ENCODE results near the gene IL34. TPM values are rescaled to one million over a fixed set of nuclear protein-coding genes. Genes with fewer than 3 reads are reported as not detected.

Gene IL34
- polyA plus RNA-seq, 1 donor (not counting 4 experiments of a cell fraction or from before 2014, with no cell fraction given): 0.08 TPM

DNA sequence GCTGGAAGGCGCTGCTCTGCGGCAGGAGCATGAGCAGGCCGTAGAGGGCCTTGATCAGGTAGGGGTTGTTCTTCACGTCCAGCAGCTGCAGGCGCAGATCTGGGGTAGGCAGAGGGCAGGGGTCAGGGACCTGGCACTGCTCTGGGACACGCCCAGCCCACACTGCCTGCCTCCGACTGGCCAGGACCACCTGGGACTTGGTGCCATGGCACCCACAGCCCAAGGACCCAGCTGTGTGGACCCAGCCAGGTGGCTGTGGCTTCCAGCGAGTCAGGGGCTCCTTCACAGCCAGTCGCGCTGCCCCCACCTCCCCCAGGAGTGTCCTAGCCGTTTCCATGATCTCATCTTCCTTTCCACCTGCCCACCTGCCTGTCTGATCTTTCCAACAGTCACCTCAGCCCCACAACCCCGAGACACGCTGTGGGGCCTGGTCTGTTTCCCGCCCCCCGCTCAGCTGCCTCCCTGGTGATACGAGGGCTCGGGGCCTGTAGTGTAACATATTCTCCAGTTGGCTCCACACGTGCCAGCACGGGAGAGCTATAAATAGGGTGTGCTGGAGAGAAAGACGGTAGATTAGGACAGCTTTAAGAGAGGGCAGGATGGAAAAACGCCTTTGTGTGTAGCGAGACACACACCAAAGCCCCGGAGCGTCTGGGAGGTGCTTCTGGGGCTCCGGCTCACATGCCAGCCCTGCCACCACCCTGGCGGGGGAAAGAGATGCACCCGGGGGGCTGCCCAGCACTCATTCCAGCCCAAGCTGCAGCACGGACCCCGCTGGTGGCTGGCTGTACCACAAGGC, 46.7 kb downstream of the IL34 start:
- Histone ChIP-seq H3K9ac (ENCODE audit: control insufficient read depth, extremely low read depth, insufficient read depth, low read length) (peak overlapping the region; percentile 44), H3K4me2 (ENCODE audit: control insufficient read depth, extremely low read depth, insufficient read depth, low read depth, low read length) (peak overlapping the region; percentile 37), H3K9me3 (ENCODE audit: control insufficient read depth, low read depth, low read length) (no peaks in the 10 kb centered on the region), H3K36me3 (ENCODE audit: control insufficient read depth in 2 of 2, extremely low read depth in 1 of 2, insufficient read depth in 2 of 2, low read length in 2 of 2) (no peaks in the 10 kb centered on the region), H2AFZ (ENCODE audit: control insufficient read depth, low read length) (peak overlapping the region; percentile 10), H4K20me1 (ENCODE audit: control insufficient read depth, extremely low read depth, insufficient read depth, low read length) (no peaks in the 10 kb centered on the region), H3K27ac (ENCODE audit: control insufficient read depth, insufficient read depth, low read length) (peak overlapping the region; percentile 39), H3K4me3 (ENCODE audit: control insufficient read depth in 2 of 3, extremely low read depth in 1 of 3, insufficient read depth in 2 of 3, low read depth in 1 of 3, low read length in 3 of 3) (no peak overlapping the region), H3K4me1 (ENCODE audit: control insufficient read depth, extremely low read depth, insufficient read depth, low read length) (peaks cover 58% of the 10 kb centered on the region), H3K27me3 (ENCODE audit: control insufficient read depth, extremely low read depth, insufficient read depth, low read length) (no peaks in the 10 kb centered on the region), H3K79me2 (ENCODE audit: control insufficient read depth, insufficient read depth, low read length) (no peaks in the 10 kb centered on the region), H3K9me1 (ENCODE audit: control insufficient read depth, extremely low read depth, insufficient read depth, low read length) (no peaks in the 10 kb centered on the region)
- dilution Hi-C loops (cut with MboI; ENCODE audit: extremely low pct_ligation_motif_present, low sequenced_read_pairs): no loop called here
- FAIRE-seq (no peak), DNase-seq (ENCODE audit: low read depth, low spot score) (no peak)
- TF ChIP-seq, protein P1, sequence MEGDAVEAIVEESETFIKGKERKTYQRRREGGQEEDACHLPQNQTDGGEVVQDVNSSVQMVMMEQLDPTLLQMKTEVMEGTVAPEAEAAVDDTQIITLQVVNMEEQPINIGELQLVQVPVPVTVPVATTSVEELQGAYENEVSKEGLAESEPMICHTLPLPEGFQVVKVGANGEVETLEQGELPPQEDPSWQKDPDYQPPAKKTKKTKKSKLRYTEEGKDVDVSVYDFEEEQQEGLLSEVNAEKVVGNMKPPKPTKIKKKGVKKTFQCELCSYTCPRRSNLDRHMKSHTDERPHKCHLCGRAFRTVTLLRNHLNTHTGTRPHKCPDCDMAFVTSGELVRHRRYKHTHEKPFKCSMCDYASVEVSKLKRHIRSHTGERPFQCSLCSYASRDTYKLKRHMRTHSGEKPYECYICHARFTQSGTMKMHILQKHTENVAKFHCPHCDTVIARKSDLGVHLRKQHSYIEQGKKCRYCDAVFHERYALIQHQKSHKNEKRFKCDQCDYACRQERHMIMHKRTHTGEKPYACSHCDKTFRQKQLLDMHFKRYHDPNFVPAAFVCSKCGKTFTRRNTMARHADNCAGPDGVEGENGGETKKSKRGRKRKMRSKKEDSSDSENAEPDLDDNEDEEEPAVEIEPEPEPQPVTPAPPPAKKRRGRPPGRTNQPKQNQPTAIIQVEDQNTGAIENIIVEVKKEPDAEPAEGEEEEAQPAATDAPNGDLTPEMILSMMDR (optimal IDR thresholded peaks at IDR 0.05 in 1 of 3, IDR thresholded peaks at IDR 0.05 in 1 of 3, conservative IDR thresholded peaks at IDR 0.05 in 1 of 3; ENCODE audit: extremely low read depth in 1 of 3, insufficient read depth in 2 of 3, low read length in 3 of 3): no peak

DNA sequence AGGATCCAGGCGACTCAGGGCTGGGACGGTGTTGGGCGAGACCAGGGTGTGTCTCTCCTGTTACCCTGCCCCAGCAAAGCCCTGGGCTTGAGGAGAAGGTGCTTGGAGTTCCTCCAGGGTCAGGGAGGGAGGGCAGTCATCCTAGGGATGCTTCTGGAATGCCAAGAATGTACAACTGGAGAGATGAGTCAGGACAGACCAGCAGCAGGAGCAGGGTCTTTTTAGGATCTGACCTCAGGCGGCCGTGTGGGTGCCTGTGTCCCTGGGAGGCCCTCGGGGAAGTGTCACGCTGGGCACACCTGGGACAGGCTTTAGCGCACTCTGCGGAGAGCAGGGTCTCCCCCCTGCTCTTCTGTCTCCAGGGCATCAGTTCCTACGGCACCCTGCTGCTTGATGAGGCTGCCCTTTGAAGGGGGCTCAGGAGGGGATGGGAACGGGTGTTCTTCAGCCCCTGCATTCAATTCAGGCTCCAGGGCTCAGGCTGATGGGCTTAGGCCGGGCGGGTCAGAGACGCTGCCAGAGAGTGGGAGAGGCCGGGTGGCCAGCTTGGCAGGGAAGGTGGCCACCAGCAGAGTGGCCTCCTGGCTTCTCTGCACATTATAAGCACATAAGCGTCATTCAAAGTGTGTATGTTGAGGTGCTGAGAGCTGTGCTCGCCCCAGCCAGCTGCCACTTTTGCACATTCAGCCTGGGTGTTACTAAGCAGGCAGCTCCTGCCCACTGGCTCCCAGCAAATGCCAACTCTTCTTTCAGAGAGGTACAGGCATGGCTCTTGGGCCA, 47.9 kb downstream of the IL34 start:
- no peaks in the 10 kb centered on the region for H3K79me2 ChIP-seq (ENCODE audit: control insufficient read depth, insufficient read depth, low read length)

More for the DNA sequence above, 47.9 kb downstream of the IL34 start:
- FAIRE-seq (peak; percentile 96), DNase-seq (ENCODE audit: low read depth, low spot score) (peak; percentile 77)
- Histone ChIP-seq H3K4me3 (ENCODE audit: control insufficient read depth in 2 of 3, extremely low read depth in 1 of 3, insufficient read depth in 2 of 3, low read depth in 1 of 3, low read length in 3 of 3) (peak overlapping the region in 1 of 3 experiments; percentile 2), H3K9ac (ENCODE audit: control insufficient read depth, extremely low read depth, insufficient read depth, low read length) (peak overlapping the region; percentile 44), H3K36me3 (ENCODE audit: control insufficient read depth in 2 of 2, extremely low read depth in 1 of 2, insufficient read depth in 2 of 2, low read length in 2 of 2) (peaks cover under 1 to 1% of the 10 kb centered on the region in 2 experiments), H2AFZ (ENCODE audit: control insufficient read depth, low read length) (no peak overlapping the region), H3K27ac (ENCODE audit: control insufficient read depth, insufficient read depth, low read length) (peak overlapping the region; percentile 39), H3K4me1 (ENCODE audit: control insufficient read depth, extremely low read depth, insufficient read depth, low read length) (peaks cover 58% of the 10 kb centered on the region), H3K27me3 (ENCODE audit: control insufficient read depth, extremely low read depth, insufficient read depth, low read length) (no peaks in the 10 kb centered on the region), H3K9me3 (ENCODE audit: control insufficient read depth, low read depth, low read length) (no peaks in the 10 kb centered on the region), H4K20me1 (ENCODE audit: control insufficient read depth, extremely low read depth, insufficient read depth, low read length) (no peaks in the 10 kb centered on the region), H3K9me1 (ENCODE audit: control insufficient read depth, extremely low read depth, insufficient read depth, low read length) (no peaks in the 10 kb centered on the region), H3K4me2 (ENCODE audit: control insufficient read depth, extremely low read depth, insufficient read depth, low read depth, low read length) (peak overlapping the region; percentile 52)
- TF ChIP-seq, protein P1 (optimal IDR thresholded peaks at IDR 0.05 in 1 of 3, IDR thresholded peaks at IDR 0.05 in 1 of 3, conservative IDR thresholded peaks at IDR 0.05 in 1 of 3; ENCODE audit: extremely low read depth in 1 of 3, insufficient read depth in 2 of 3, low read length in 3 of 3): no peak
- TF ChIP-seq EZH2 (IDR thresholded peaks at IDR 0.05; ENCODE audit: low read length): no peak
- dilution Hi-C loops (cut with MboI; ENCODE audit: extremely low pct_ligation_motif_present, low sequenced_read_pairs): no loop called here
